Upper lobe of left lung (tissue), 4 donors: ENCODE measurements around the gene EPN1.

ENCODE experiments used
- EP300 ChIP-seq, 4 donors: sonication (generic); formaldehyde crosslinking; IDR thresholded peaks; one replicate each; pipeline ENCODE4 v1.5.1; 2017; ENCODE audit warnings: antibody characterized with exemption in 4 of 4, control low read depth in 2 of 4
- POLR2AphosphoS5 ChIP-seq, 2 donors: sonication (generic); formaldehyde crosslinking; IDR thresholded peaks; one replicate each; pipeline ENCODE4 v1.5.1; 2017; ENCODE audit warnings: antibody characterized with exemption in 2 of 2
- TF ChIP-seq, protein P1 (sequence below), 6 experiments: fragments of 450-650 bp in 4 of 6; fragments of 200-600 bp in 2 of 6; sonication (generic) in 2 of 6; IDR thresholded peaks; one replicate each; pipeline ENCODE4 v1.5.1; 2016 to 2019; ENCODE audit warnings: antibody characterized with exemption in 6 of 6

DNA sequence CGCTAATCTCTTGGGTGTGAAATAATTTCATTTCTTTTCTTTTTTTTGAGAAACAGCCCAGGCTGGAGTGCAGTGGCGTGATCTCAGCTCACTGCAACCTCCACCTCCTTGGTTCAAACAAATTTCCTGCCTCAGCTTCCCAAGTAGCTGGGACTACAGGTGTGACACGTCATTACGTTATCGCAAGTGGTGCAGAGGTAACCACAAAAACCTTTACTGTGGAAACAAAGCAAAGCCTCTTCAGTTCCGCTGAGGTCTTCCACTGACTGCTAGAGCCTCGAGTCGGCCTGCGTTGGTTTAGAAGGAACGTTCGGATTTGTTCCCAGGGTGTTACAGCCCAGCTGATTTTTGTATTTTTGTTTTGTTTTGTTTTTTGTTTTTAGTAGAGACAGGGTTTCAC lies 48.7 kb upstream of the EPN1 start:
- TF ChIP-seq, protein P1, sequence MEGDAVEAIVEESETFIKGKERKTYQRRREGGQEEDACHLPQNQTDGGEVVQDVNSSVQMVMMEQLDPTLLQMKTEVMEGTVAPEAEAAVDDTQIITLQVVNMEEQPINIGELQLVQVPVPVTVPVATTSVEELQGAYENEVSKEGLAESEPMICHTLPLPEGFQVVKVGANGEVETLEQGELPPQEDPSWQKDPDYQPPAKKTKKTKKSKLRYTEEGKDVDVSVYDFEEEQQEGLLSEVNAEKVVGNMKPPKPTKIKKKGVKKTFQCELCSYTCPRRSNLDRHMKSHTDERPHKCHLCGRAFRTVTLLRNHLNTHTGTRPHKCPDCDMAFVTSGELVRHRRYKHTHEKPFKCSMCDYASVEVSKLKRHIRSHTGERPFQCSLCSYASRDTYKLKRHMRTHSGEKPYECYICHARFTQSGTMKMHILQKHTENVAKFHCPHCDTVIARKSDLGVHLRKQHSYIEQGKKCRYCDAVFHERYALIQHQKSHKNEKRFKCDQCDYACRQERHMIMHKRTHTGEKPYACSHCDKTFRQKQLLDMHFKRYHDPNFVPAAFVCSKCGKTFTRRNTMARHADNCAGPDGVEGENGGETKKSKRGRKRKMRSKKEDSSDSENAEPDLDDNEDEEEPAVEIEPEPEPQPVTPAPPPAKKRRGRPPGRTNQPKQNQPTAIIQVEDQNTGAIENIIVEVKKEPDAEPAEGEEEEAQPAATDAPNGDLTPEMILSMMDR (IDR thresholded peaks at IDR 0.05): no peak
- TF ChIP-seq POLR2AphosphoS5 (IDR thresholded peaks at IDR 0.05) (no peak), EP300 (IDR thresholded peaks at IDR 0.05) (no peak)
